HG02642 (cell line): ENCODE data around the gene SAFB.
"Not testable (repeated sequence)": the region's sequence is repeated elsewhere in the genome, so short reads cannot be mapped to it uniquely, and the experiment has no call there.

Experiments
- ATAC-seq: cut with Tn5 transposase; IDR thresholded peaks from one replicate; pipeline ENCODE4 v1.9.1; 2021; ENCODE audit warnings: mild to moderate bottlenecking; ENCODE audit not compliant: unreplicated experiment, poor library complexity

SAFB gene

DNA sequence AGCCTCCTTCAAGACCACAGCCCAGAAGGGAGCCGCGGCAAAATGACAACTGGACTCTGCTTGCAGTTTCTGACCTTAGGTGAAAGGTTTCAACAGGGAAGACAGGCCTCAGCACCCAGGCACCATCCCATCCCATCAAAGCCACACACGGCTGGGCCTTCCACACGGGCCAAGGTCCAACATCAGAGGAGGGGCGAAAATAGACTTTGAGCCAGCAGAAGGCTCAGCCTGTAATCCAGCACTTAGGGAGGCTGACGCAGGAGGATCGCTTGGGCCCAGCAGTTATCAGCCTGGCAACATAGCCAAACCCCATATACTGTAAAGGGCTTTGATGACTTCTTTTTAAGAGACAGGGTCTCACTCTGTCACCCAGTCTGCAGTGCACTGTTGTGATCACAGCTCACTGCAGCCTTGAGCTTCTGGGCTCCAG is 28.3 kb upstream of the SAFB start:
- ATAC-seq, result no peak

GRCh38 chr19:5595129-5595528 is 27.8 kb upstream of the SAFB start:
- no peak for ATAC-seq

GRCh38 chr19:5595745-5596144 is 27.1 kb upstream of the SAFB start:
- no peak for ATAC-seq

GRCh38 chr19:5600797-5601196 is 22.1 kb upstream of the SAFB start:
- ATAC-seq, result no peak

DNA sequence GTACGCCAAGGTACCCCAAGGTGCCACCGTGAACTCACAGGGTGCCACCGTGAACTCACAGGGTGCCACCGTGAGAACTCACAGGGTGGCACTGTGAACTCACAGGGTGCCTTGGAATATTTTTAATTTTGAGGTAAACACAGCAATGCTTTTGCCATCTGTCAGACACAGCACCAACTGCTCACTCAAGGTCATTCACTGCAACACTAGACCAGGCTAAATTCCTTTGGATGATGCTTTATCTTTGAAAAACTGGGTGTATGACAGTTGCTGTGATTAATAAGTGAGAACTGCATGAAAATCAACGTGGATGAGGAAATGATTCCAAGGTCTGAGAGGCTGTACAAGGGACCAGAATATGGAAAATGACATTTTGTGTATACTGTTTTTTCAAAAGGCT is 19.3 kb upstream of the SAFB start:
- ATAC-seq, result no peak

GRCh38 chr19:5605362-5605761 is 17.5 kb upstream of the SAFB start:
- ATAC-seq, result no peak

- ATAC-seq, result no peak
These were observed 15.3 kb upstream of the SAFB start for GRCh38 chr19:5607318-5608275.

DNA sequence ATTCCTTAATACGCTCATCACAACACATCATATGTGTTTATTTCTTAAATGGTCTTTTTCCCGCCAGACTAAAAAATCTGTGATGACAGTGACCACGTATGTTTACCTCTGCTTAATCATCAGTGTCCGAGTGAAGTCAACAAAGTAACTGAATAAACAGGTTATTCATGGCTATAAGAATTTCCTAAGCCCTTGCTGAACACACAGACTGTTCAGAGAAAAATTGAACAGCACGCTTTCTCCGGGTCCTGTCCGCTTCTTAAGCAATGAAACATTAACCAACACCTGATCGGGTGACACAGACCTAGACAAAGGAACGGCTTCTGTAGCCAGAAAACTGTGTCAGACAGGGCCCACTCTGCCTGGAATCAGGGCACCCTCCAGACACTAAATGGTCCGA is 14.6 kb upstream of the SAFB start:
- no peak for ATAC-seq

DNA sequence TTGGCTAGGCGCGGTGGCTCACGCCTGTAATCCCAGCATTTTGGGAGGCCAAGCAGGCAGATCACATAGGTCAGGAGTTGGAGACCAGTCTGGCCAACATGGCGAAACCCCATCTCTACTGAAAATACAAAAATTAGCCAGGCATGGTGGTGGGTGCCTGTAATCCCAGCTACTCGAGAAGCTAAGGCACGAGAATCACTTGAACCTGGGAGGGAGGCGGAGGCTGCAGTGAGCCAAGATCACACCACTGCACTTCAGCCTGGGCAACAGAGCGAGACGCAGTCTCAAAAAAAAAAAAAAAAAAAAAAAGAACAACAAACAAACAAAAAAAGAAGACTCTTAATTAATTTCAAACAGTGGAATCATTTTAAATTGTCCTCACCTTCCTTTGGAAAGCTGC is 14.1 kb upstream of the SAFB start:
- ATAC-seq, result not testable (repeated sequence)

GRCh38 chr19:5609881-5610448 is 12.9 kb upstream of the SAFB start:
- ATAC-seq, result no peak

- no peak for ATAC-seq
These were observed 9.7 kb upstream of the SAFB start for GRCh38 chr19:5612891-5613865.

GRCh38 chr19:5615756-5616327 is 7.0 kb upstream of the SAFB start:
- ATAC-seq, result no peak

- no peak for ATAC-seq
These were observed 5.8 kb upstream of the SAFB start for GRCh38 chr19:5617080-5617479.

- no peak for ATAC-seq
These were observed 4.3 kb upstream of the SAFB start for GRCh38 chr19:5618591-5618990.

- ATAC-seq, result no peak
These were observed 2.9 kb upstream of the SAFB start for GRCh38 chr19:5619946-5620345.

DNA sequence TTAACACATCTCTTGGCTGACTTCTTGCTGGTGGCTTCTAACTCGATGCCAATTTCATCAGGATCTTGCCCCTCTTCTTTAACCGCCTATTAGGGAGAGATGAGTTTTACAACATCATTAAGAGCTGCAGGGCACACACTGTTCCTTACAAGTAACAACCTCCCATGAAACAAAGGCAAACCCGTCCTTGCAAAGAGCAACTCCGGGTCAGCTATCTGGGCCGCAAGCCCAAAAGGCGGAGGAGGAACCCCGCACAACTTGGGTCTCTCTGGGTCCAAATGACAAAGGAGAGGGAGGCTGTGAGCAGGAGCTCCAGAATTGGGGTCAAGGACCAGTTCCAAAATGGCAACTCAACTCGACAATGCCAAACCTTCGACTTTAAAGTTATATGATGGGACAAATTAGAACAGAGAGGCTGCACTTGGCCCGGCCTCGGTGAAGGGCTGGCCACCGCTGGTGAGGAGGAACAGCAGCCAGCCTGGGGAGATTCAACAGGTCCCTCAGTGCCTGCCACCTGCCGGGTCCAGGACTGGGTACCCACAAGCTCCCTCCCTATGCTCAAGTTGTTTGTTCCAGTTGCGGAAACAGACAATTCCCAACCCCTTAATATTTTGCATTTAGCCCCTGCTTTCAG is 1.5 kb upstream of the SAFB start:
- no peak for ATAC-seq

- no peak for ATAC-seq
These were observed 878 bp upstream of the SAFB start for GRCh38 chr19:5621945-5622464.

- ATAC-seq, result peak; percentile 4
These were observed 624 bp downstream of the SAFB start for GRCh38 chr19:5623397-5624017.

DNA sequence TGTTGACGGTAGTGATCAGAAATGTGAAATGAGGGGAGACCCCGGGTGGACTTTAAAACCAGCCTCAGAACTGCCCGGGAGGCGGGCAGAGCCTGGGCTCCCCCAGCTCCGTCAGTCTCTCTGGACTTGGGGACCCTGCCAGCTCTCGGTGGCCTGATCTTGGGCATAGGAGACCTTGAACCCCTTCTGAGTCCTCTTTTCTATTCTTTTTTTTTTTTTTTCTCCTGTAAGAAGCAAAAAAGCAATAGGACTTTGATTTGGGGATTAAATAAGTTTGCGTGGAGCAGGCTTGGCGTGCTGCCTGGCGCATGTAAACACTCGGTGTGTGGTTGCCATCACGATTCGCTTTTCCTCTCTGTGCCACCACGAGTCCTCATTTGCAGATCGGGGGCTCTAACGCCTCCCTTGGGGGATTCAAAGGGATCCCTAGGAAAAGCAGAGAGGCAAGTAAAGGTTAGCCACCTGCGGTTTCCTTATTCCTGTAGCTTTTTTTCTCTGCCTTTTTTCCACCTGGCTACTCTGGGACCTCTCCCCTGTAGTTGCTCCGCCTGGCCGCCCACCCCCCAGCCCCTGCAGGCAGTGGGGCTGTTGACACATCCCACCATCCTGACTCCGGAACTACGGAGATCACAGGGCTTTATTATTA is 1.3 kb downstream of the SAFB start:
- ATAC-seq, result no peak
